ENCODE results near the gene LRRC39. TPM values are rescaled to one million over a fixed set of nuclear protein-coding genes. Genes with fewer than 3 reads are reported as not detected.

The LRRC39 gene
- total and polyA plus RNA-seq, 3 donors from 2014 or later: 2.9 to 15.6 (median 4.6) TPM

DNA sequence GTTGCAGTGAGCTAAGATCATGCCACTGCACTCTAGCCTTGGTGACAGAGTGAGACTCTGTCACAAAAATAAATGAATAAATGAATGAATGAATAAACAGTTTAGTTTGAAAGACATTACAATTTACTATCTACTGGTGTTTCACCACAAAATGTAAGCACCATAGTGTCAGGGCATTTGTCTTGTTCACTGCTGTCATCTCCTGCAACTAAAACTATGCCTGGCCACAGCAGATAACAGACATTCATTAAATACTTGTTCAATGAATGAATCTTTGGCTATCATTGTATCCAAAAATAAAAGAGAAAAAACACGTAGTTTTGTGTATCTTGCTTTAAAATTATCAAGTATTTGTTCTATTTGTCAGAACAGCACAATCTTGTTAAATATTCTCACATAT, 77.9 kb downstream of the LRRC39 start:
- TF ChIP-seq POLR2A (IDR thresholded peaks at IDR 0.05) (no peak), CTCF (IDR thresholded peaks at IDR 0.05) (no peak)
- intact Hi-C loops (cut with DNase I; ENCODE audit: low total_unique reads): no loop called here
- H3K9me3 ChIP-seq: no peaks in the 10 kb centered on the region
- H3K36me3 ChIP-seq (ENCODE audit: low read depth, missing control alignments): no peaks in the 10 kb centered on the region
- WGBS, 2 donors: 45 to 58% methylated on average over 1 of the region's 1 CpG
- H3K4me3 ChIP-seq: no peak overlapping the region
- DNase-seq: no peak
- H3K27me3 ChIP-seq: no peaks in the 10 kb centered on the region
- H3K27ac ChIP-seq: no peak overlapping the region
- H3K4me1 ChIP-seq: no peaks in the 10 kb centered on the region

Small RNAs within 50 kb of the gene (small RNA-seq; reads per million reads assigned to genes)
- gene AC093019.1: 0 reads per million in 2 donors
- 0 reads per million in 2 donors for gene RPL23AP90

Other genes with a start within 250 kb of the LRRC39 start
- 10 to 100 TPM; 17.1 to 17.6 TPM for gene SLC35A3, start 208.3 kb downstream of the LRRC39 start, total RNA-seq
- gene SLC35A3, start 208.3 kb downstream of the LRRC39 start, polyA plus RNA-seq (ENCODE audit: insufficient read depth, low read depth, low replicate concordance): 6.6 TPM
- 10 to 100 TPM in 1 of 2 donors, 1 to 10 TPM in 1; 9.5 to 13.4 TPM for gene SASS6, start 45.3 kb downstream of the LRRC39 start, total RNA-seq
- gene SASS6, start 45.3 kb downstream of the LRRC39 start, polyA plus RNA-seq (ENCODE audit: insufficient read depth, low read depth, low replicate concordance): 5.4 TPM
- gene TRMT13, start 45.1 kb downstream of the LRRC39 start, total RNA-seq: 10 to 100 TPM; 14.7 to 19.8 TPM
- gene TRMT13, start 45.1 kb downstream of the LRRC39 start, polyA plus RNA-seq (ENCODE audit: insufficient read depth, low read depth, low replicate concordance): 12.1 TPM
- gene DBT, start 71.6 kb upstream of the LRRC39 start, total RNA-seq: 1 to 10 TPM; 6.1 to 6.4 TPM
- 5.9 TPM for gene DBT, start 71.6 kb upstream of the LRRC39 start, polyA plus RNA-seq (ENCODE audit: insufficient read depth, low read depth, low replicate concordance)
- 10 to 100 TPM; 24.2 to 30.0 TPM for gene RTCA, start 88.0 kb upstream of the LRRC39 start, total RNA-seq
- gene RTCA, start 88.0 kb upstream of the LRRC39 start, polyA plus RNA-seq (ENCODE audit: insufficient read depth, low read depth, low replicate concordance): 20.9 TPM
- gene CDC14A, start 174.2 kb upstream of the LRRC39 start, total RNA-seq: 10 to 100 TPM; 28.3 to 40.6 TPM
- 55.9 TPM for gene CDC14A, start 174.2 kb upstream of the LRRC39 start, polyA plus RNA-seq (ENCODE audit: insufficient read depth, low read depth, low replicate concordance)

Measured in testis (tissue), 3 donors.